OCI-M2 (cell line): Measurements from ENCODE around the gene CADM1.

Source experiments
- DNase-seq: peaks from one replicate; lab custom pipeline; 2025; ENCODE audit not compliant: unreplicated experiment; lab: John Stamatoyannopoulos, UW

The CADM1 gene

GRCh38 chr11:115132436-115133228 is 371.6 kb downstream of the CADM1 start:
- DNase-seq = no peak

GRCh38 chr11:115129473-115130289 is 374.5 kb downstream of the CADM1 start:
- DNase-seq = no peak

- DNase-seq = no peak
Measured at GRCh38 chr11:115128226-115128625, 376.0 kb downstream of the CADM1 start.

GRCh38 chr11:115127790-115128189 is 376.4 kb downstream of the CADM1 start:
- DNase-seq = no peak

GRCh38 chr11:115126515-115127208 is 377.6 kb downstream of the CADM1 start:
- no peak for DNase-seq

GRCh38 chr11:115126092-115126491 is 378.1 kb downstream of the CADM1 start:
- DNase-seq = no peak

- DNase-seq = no peak
Measured at GRCh38 chr11:115124786-115125185, 379.4 kb downstream of the CADM1 start.

- no peak for DNase-seq
Measured at GRCh38 chr11:115123641-115124040, 380.6 kb downstream of the CADM1 start.

- DNase-seq = no peak
Measured at GRCh38 chr11:115122274-115122673, 381.9 kb downstream of the CADM1 start.
